SK-N-SH (cell line): ENCODE measurements around the gene USP13. TPM values are rescaled to one million over a fixed set of nuclear protein-coding genes. Genes with fewer than 3 reads are reported as not detected.
A peak's percentile ranks its signal among the peaks of the same experiment; 100 is the strongest.

Experiments used
- CTCF ChIA-PET: fragments of 300-600, 350-600 bp; formaldehyde crosslinking; extraction: SDS; loops from one replicate; lab custom pipeline; 2021; lab: Yijun Ruan, JAX
- POLR2A ChIA-PET: fragments of 350-600 bp; sonication (Branson Sonifier 250); formaldehyde crosslinking; extraction: SDS; loops from one replicate; lab custom pipeline; 2020; ENCODE audit warnings: antibody characterized with exemption, inconsistent platforms; lab: Yijun Ruan, JAX
- DNase-seq: peaks from one replicate; pipeline ENCODE4 v3.0.0; 2012
- H2AFZ ChIP-seq: fragments of 200-600 bp; sonication (generic); 2 replicates; pipeline ENCODE4 v1.8.1; 2016; ENCODE audit warnings: antibody characterized with exemption, mild to moderate bottlenecking, low read depth
- H3F3A ChIP-seq: fragments of 200-600 bp; sonication (generic); replicated peaks from 2 replicates; pipeline ENCODE3; 2016; ENCODE audit warnings: antibody characterized with exemption, mild to moderate bottlenecking; ENCODE audit not compliant: insufficient read depth
- H3K27ac ChIP-seq, 2 experiments: fragments of 200-500 bp in 1 of 2; fragments of 200-600 bp in 1 of 2; sonication (Bioruptor generic) in 1 of 2; sonication (generic), shearing (Covaris generic) in 1 of 2; 2 replicates each; pipeline versions ENCODE4 v1.5.1 to v1.6.1; 2014 to 2016; ENCODE audit warnings: low read depth in 2 of 2, inconsistent platforms in 1 of 2, low read length in 1 of 2, mild to moderate bottlenecking in 1 of 2, mixed read lengths in 1 of 2
- H3K27me3 ChIP-seq: fragments of 200-600 bp; sonication (generic), shearing (Covaris generic); 2 replicates; pipeline ENCODE4 v1.6.1; 2016; ENCODE audit warnings: mixed run types; ENCODE audit not compliant: insufficient read depth
- H3K36me3 ChIP-seq, 2 experiments: fragments of 200-500 bp in 1 of 2; fragments of 200-600 bp in 1 of 2; sonication (Bioruptor generic) in 1 of 2; sonication (generic) in 1 of 2; replicated peaks in 1 of 2; 2 replicates each; pipeline versions ENCODE3 to v1.5.1; 2014 to 2016; ENCODE audit warnings: low read length in 1 of 2, mild to moderate bottlenecking in 1 of 2; ENCODE audit not compliant: insufficient read depth in 2 of 2, control insufficient read depth in 1 of 2
- H3K4me1 ChIP-seq, 2 experiments: fragments of 200-500 bp in 1 of 2; fragments of 200-600 bp in 1 of 2; sonication (Bioruptor generic) in 1 of 2; sonication (generic), shearing (Covaris generic) in 1 of 2; 2 replicates each; pipeline versions ENCODE4 v1.5.1 to v1.6.1; 2014 to 2016; ENCODE audit warnings: low read depth in 1 of 2, low read length in 1 of 2, mixed run types in 1 of 2; ENCODE audit not compliant: insufficient read depth in 2 of 2, control insufficient read depth in 1 of 2
- H3K4me2 ChIP-seq: fragments of 200-600 bp; sonication (generic), shearing (Covaris generic); 2 replicates; pipeline ENCODE4 v1.6.1; 2017; ENCODE audit warnings: mixed run types
- H3K4me3 ChIP-seq, 2 experiments: fragments of 200-500 bp in 1 of 2; fragments of 200-600 bp in 1 of 2; sonication (Bioruptor generic) in 1 of 2; sonication (generic), shearing (Covaris generic) in 1 of 2; 2 replicates each; pipeline versions ENCODE4 v1.5.1 to v1.8.1; 2014 to 2016; ENCODE audit warnings: low read depth in 2 of 2, inconsistent platforms in 1 of 2, low read length in 1 of 2, mild to moderate bottlenecking in 1 of 2, mixed read lengths in 1 of 2, moderate library complexity in 1 of 2
- H3K79me2 ChIP-seq: fragments of 200-600 bp; sonication (generic); 2 replicates; pipeline ENCODE4 v1.8.1; 2017; ENCODE audit warnings: mild to moderate bottlenecking; ENCODE audit not compliant: insufficient read depth
- H3K9ac ChIP-seq: fragments of 200-600 bp; sonication (generic); 2 replicates; pipeline ENCODE4 v1.6.1; 2017; ENCODE audit warnings: mixed run types
- H3K9me2 ChIP-seq: fragments of 200-600 bp; sonication (generic); 2 replicates; pipeline ENCODE4 v1.6.1; 2017; ENCODE audit warnings: mixed run types
- H3K9me3 ChIP-seq: fragments of 200-600 bp; sonication (generic); 2 replicates; pipeline ENCODE4 v1.6.1; 2017; ENCODE audit warnings: mixed run types, mild to moderate bottlenecking, moderate library complexity
- H4K20me1 ChIP-seq: fragments of 200-600 bp; sonication (generic); 2 replicates; pipeline ENCODE4 v1.6.1; 2017; ENCODE audit warnings: mild to moderate bottlenecking, mixed run types; ENCODE audit not compliant: insufficient read depth
- ELF1 ChIP-seq: IDR thresholded peaks from 2 replicates; pipeline ENCODE4 v1.4.0; 2012
- EZH2phosphoT487 ChIP-seq: fragments of 200-600 bp; sonication (generic); IDR thresholded peaks from 2 replicates; pipeline ENCODE4 v1.6.1; 2017; ENCODE audit warnings: low read depth, mixed run types, mild to moderate bottlenecking, antibody characterized with exemption, moderate library complexity, borderline replicate concordance
- FOXM1 ChIP-seq: IDR thresholded peaks from 2 replicates; pipeline ENCODE4 v1.4.0; 2012; ENCODE audit warnings: low read depth, mild to moderate bottlenecking
- GABPA ChIP-seq: IDR thresholded peaks from 2 replicates; pipeline ENCODE4 v1.4.0; 2012; ENCODE audit warnings: low read depth, mild to moderate bottlenecking
- GATA2 ChIP-seq: sonication (generic); formaldehyde crosslinking; IDR thresholded peaks from 2 replicates; pipeline ENCODE4 v1.5.0; 2020; ENCODE audit warnings: mild to moderate bottlenecking, missing genetic modification reagents
- JUND ChIP-seq: IDR thresholded peaks from 2 replicates; pipeline ENCODE4 v1.4.0; 2012
- MXI1 ChIP-seq: IDR thresholded peaks from 2 replicates; pipeline ENCODE4 v1.6.1; 2012; ENCODE audit warnings: mild to moderate bottlenecking, low read depth, low read length, improper control_type of control experiment
- NFIC ChIP-seq: IDR thresholded peaks from 2 replicates; pipeline ENCODE4 v1.4.0; 2012; ENCODE audit warnings: borderline replicate concordance
- POLR2AphosphoS5 ChIP-seq: IDR thresholded peaks from 2 replicates; pipeline ENCODE4 v1.6.1; 2012; ENCODE audit warnings: low read depth, low read length
- RCOR1 ChIP-seq: fragments of 150-350 bp; IDR thresholded peaks from 2 replicates; pipeline ENCODE4 v1.6.1; 2017; ENCODE audit warnings: antibody characterized with exemption, low read length
- RFX5 ChIP-seq: IDR thresholded peaks from 2 replicates; pipeline ENCODE4 v1.6.1; 2012; ENCODE audit warnings: mild to moderate bottlenecking, improper control_type of control experiment, low read length
- SIN3A ChIP-seq: IDR thresholded peaks from 2 replicates; pipeline ENCODE4 v1.6.1; 2012; ENCODE audit warnings: low read depth, mild to moderate bottlenecking, low read length, moderate library complexity, borderline replicate concordance
- SMC3 ChIP-seq: IDR thresholded peaks from 2 replicates; pipeline ENCODE4 v1.6.1; 2012; ENCODE audit warnings: low read depth, low read length, improper control_type of control experiment
- TAF1 ChIP-seq: IDR thresholded peaks from 2 replicates; pipeline ENCODE4 v1.6.1; 2012; ENCODE audit warnings: low read depth, mild to moderate bottlenecking, low read length, moderate library complexity, borderline replicate concordance
- TCF12 ChIP-seq: IDR thresholded peaks from 2 replicates; pipeline ENCODE4 v1.4.0; 2012
- TEAD4 ChIP-seq: IDR thresholded peaks from 2 replicates; pipeline ENCODE4 v1.4.0; 2012; ENCODE audit warnings: mild to moderate bottlenecking, borderline replicate concordance; ENCODE audit not compliant: insufficient read depth
- YY1 ChIP-seq: IDR thresholded peaks from 2 replicates; pipeline ENCODE4 v1.4.0; 2012; ENCODE audit warnings: low read depth, mild to moderate bottlenecking
- WGBS: methylation state at CpG from one replicate; pipeline ENCODE4 v1.1.6; 2017; ENCODE audit warnings: low lambda C conversion rate; 5-methylcytosine and 5-hydroxymethylcytosine counted together
- polyA plus RNA-seq, 3 experiments: library from polyadenylated mRNA; depleted of rRNA; stranded (reverse); fragments of >200 nt; gene quantifications; 2 replicates each; pipeline ENCODE4 v1.2.3, GENCODE V29; 2012
- TF ChIP-seq, protein P1 (sequence below): IDR thresholded peaks from 2 replicates; pipeline ENCODE4 v1.4.0; 2012; ENCODE audit warnings: low read depth
- TF ChIP-seq, protein P2 (sequence below): IDR thresholded peaks from 2 replicates; pipeline ENCODE4 v1.4.0; 2012; ENCODE audit warnings: low read depth, borderline replicate concordance
- TF ChIP-seq, protein P3 (sequence below): IDR thresholded peaks from 2 replicates; pipeline ENCODE4 v1.4.0; 2012; ENCODE audit warnings: low read depth, borderline replicate concordance
- TF ChIP-seq, protein P4 (sequence below): IDR thresholded peaks from 2 replicates; pipeline ENCODE4 v1.6.1; 2012; ENCODE audit warnings: mild to moderate bottlenecking, low read depth, low read length, moderate library complexity
- TF ChIP-seq, protein P5 (sequence below): fragments of 150-350 bp; IDR thresholded peaks from 2 replicates; pipeline ENCODE4 v1.6.1; 2016; ENCODE audit warnings: mild to moderate bottlenecking, low read depth, low read length

The USP13 gene
- polyA plus RNA-seq, 1 of the 3 experiments (the other 2 are of a cell fraction) = 8.2 TPM

DNA sequence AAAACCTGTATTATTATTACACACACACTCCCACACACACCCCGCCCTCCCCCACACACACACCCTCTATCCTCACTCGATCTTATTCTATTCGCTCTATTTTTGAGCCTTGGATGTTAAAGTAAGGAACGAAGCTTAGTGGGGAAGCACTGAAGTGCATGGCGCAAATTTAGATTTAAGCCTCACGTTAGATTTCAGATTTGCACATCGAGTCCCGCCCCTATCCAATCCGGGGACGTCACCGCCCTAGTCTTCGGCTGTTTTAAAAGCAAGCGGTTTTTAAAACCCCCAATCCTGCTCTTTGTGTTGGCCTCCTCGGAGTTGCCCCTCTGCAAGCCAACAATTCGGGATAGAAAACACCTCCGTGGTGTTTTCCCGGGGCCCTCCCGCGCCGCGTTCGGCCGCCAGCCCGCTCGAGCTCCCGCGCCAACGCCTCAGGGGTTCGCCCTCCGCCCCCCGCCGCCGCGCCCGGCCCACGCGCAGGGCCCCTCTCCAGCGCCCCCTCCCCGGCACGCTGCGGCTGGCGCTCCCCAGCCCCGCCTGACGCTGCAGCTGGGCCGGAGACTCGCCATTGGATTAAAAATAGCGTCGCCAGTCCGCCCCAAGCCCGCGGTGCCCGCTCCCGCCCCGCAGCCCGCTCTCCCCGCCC is at the start of gene USP13 (continued):
- TF ChIP-seq FOXM1 (peak; percentile 92), SMC3 (no peak), TCF12 (no peak), MXI1 (peak; percentile 19; the same call in 1 of the 2 replicates), RCOR1 (peak; percentile 40; the same call in 1 of the 2 replicates), GABPA (no peak), TAF1 (peak; percentile 34; the same call in 1 of the 2 replicates), RFX5 (no peak)
- TF ChIP-seq, protein P1, sequence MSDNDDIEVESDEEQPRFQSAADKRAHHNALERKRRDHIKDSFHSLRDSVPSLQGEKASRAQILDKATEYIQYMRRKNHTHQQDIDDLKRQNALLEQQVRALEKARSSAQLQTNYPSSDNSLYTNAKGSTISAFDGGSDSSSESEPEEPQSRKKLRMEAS = peak; percentile 64; the same call in 1 of the 2 replicates
- TF ChIP-seq, protein P2, sequence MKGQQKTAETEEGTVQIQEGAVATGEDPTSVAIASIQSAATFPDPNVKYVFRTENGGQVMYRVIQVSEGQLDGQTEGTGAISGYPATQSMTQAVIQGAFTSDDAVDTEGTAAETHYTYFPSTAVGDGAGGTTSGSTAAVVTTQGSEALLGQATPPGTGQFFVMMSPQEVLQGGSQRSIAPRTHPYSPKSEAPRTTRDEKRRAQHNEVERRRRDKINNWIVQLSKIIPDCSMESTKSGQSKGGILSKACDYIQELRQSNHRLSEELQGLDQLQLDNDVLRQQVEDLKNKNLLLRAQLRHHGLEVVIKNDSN = no peak

DNA sequence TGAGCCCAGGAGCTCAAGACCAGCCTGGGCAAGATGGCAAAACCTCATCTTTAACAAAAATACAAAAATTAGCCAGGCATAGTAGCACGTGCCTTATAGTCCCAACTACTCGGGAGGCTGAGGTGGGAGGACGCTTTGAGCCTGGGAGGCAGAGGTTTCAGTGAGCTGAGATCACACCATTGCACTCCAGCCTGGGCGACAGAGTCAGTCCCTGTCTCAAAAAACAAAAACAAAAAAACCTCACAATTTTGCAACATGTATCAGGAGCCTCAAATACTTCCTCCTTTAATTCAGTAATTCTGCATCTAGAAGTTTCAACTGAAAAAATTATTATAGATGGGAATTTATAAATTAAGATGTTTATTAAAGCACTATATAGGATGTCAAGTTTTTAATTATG is 49.5 kb upstream of the USP13 start:
- ChIA-PET POLR2A (no interaction called here), CTCF (no interaction called here)
- H3K27ac ChIP-seq = peak overlapping the region in 1 of 2 experiments; percentile 84; a peak in 1 of 4 replicates
- DNase-seq = no peak
- WGBS = 22% methylated on average over 4 of the region's 4 CpGs
- H3K9me3 ChIP-seq = no peaks in the 10 kb centered on the region
- no peaks in the 10 kb centered on the region for H3K9me2 ChIP-seq
- peaks cover 6 to 12% of the 10 kb centered on the region in 2 experiments; a peak in 2 of 4 replicates for H3K4me1 ChIP-seq
- peaks cover 94% of the 10 kb centered on the region for H3K79me2 ChIP-seq
- H3K27me3 ChIP-seq = no peaks in the 10 kb centered on the region
- peak overlapping the region; percentile 91 for H3K9ac ChIP-seq
- peak overlapping the region; percentile 98 for H3K4me2 ChIP-seq
- H2AFZ ChIP-seq = no peak overlapping the region
- peak overlapping the region; percentile 60 to 74 for H3K4me3 ChIP-seq
- H4K20me1 ChIP-seq = no peaks in the 10 kb centered on the region; the same call in 1 of the 2 replicates
- H3F3A ChIP-seq = no peaks in the 10 kb centered on the region
- TF ChIP-seq YY1 = no peak
- TF ChIP-seq, protein P1 = no peak
- no peak for TF ChIP-seq SMC3
- no peak for TF ChIP-seq RCOR1
- no peak for TF ChIP-seq POLR2AphosphoS5
- TF ChIP-seq, protein P3, sequence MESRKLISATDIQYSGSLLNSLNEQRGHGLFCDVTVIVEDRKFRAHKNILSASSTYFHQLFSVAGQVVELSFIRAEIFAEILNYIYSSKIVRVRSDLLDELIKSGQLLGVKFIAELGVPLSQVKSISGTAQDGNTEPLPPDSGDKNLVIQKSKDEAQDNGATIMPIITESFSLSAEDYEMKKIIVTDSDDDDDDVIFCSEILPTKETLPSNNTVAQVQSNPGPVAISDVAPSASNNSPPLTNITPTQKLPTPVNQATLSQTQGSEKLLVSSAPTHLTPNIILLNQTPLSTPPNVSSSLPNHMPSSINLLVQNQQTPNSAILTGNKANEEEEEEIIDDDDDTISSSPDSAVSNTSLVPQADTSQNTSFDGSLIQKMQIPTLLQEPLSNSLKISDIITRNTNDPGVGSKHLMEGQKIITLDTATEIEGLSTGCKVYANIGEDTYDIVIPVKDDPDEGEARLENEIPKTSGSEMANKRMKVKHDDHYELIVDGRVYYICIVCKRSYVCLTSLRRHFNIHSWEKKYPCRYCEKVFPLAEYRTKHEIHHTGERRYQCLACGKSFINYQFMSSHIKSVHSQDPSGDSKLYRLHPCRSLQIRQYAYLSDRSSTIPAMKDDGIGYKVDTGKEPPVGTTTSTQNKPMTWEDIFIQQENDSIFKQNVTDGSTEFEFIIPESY = no peak
- no peak for TF ChIP-seq ELF1
- no peak for TF ChIP-seq SIN3A
- no peak for TF ChIP-seq EZH2phosphoT487
- TF ChIP-seq, protein P4, sequence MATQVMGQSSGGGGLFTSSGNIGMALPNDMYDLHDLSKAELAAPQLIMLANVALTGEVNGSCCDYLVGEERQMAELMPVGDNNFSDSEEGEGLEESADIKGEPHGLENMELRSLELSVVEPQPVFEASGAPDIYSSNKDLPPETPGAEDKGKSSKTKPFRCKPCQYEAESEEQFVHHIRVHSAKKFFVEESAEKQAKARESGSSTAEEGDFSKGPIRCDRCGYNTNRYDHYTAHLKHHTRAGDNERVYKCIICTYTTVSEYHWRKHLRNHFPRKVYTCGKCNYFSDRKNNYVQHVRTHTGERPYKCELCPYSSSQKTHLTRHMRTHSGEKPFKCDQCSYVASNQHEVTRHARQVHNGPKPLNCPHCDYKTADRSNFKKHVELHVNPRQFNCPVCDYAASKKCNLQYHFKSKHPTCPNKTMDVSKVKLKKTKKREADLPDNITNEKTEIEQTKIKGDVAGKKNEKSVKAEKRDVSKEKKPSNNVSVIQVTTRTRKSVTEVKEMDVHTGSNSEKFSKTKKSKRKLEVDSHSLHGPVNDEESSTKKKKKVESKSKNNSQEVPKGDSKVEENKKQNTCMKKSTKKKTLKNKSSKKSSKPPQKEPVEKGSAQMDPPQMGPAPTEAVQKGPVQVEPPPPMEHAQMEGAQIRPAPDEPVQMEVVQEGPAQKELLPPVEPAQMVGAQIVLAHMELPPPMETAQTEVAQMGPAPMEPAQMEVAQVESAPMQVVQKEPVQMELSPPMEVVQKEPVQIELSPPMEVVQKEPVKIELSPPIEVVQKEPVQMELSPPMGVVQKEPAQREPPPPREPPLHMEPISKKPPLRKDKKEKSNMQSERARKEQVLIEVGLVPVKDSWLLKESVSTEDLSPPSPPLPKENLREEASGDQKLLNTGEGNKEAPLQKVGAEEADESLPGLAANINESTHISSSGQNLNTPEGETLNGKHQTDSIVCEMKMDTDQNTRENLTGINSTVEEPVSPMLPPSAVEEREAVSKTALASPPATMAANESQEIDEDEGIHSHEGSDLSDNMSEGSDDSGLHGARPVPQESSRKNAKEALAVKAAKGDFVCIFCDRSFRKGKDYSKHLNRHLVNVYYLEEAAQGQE = no peak
- no peak for TF ChIP-seq TCF12
- no peak for TF ChIP-seq FOXM1
- TF ChIP-seq, protein P5, sequence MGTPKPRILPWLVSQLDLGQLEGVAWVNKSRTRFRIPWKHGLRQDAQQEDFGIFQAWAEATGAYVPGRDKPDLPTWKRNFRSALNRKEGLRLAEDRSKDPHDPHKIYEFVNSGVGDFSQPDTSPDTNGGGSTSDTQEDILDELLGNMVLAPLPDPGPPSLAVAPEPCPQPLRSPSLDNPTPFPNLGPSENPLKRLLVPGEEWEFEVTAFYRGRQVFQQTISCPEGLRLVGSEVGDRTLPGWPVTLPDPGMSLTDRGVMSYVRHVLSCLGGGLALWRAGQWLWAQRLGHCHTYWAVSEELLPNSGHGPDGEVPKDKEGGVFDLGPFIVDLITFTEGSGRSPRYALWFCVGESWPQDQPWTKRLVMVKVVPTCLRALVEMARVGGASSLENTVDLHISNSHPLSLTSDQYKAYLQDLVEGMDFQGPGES = no peak
- no peak for TF ChIP-seq NFIC
- TF ChIP-seq GATA2 (CRISPR knock-in tag) = no peak
- TF ChIP-seq JUND = no peak
- no peak for TF ChIP-seq TEAD4
- H3K36me3 ChIP-seq = peaks cover 39 to 58% of the 10 kb centered on the region in 2 experiments
